Measurements from ENCODE around the gene FAM184A. TPM values are rescaled to one million over a fixed set of nuclear protein-coding genes. Genes with fewer than 3 reads are reported as not detected.
"Not testable (repeated sequence)": the region's sequence is repeated elsewhere in the genome, so short reads cannot be mapped to it uniquely, and the experiment has no call there.

FAM184A gene
- total RNA-seq, 2 experiments from 2014 or later = 7.4 to 8.3 TPM

- DNase-seq, H3K27me3 Mint-ChIP-seq, CTCF ChIA-PET, H3K4me1 Mint-ChIP-seq, H3K27ac Mint-ChIP-seq, H3K4me3 Mint-ChIP-seq, POLR2A ChIA-PET, H3K9me3 Mint-ChIP-seq: not testable (repeated sequence)
- peaks cover 16% of the 10 kb centered on the region for H3K36me3 Mint-ChIP-seq (ENCODE audit: low read depth)
These were observed 63.3 kb downstream of the FAM184A start for GRCh38 chr6:119015165-119015564.

DNA sequence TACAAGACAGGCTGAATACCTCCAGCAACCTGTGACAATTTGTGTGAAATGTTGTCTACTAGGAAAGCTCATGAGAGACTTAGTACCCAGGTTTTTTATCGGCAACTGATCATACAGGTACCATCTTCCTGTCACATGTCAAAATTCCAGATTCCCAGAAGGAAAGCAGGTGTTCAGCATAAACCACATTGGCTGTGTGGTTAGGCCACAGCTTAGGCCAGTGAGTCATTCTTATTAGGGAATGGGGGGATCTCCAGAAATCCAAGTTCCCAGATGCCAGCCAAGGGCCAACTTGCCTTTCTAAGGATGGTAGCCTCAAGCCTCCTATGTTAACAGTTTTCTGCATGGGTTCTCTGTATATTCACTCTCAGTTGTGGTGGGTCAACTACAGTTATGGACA lies 65.9 kb downstream of the FAM184A start:
- Mint-ChIP-seq H3K4me1 (no peaks in the 10 kb centered on the region), H3K36me3 (ENCODE audit: low read depth) (peaks cover 25% of the 10 kb centered on the region), H3K27me3 (no peaks in the 10 kb centered on the region), H3K9me3 (peaks cover 5% of the 10 kb centered on the region), H3K27ac (no peak overlapping the region), H3K4me3 (no peak overlapping the region)
- ChIA-PET CTCF (interaction anchor here (1.1 kb wide), 1 partner anchor 12 kb away, joined by 3 read pairs; no protein-coding TSS in a partner anchor), POLR2A (no interaction called here)
- DNase-seq = no peak

DNA sequence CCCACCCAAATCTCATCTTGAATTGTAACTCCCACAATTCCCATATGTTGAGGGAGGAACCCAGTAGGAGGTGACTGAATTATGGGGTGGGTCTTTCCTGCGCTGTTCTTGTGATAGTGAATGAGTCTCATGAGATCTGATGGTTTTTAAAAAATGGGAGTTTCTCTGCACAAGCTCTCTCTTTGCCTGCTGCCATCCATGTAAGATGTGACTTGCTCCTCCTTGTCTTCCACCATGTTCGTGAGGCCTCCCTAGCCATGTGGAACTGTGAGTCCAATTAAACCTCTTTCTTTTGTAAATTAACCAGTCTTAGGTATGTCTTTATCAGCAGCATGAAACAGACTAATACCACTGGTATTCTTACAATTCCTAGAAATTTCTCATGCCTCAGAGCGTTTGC lies 69.2 kb downstream of the FAM184A start:
- H3K27ac Mint-ChIP-seq, H3K27me3 Mint-ChIP-seq, POLR2A ChIA-PET, H3K4me3 Mint-ChIP-seq, H3K9me3 Mint-ChIP-seq, H3K4me1 Mint-ChIP-seq, DNase-seq: not testable (repeated sequence)
- CTCF ChIA-PET = interaction anchor here (0.6 kb wide), 1 partner anchor 172 kb away, joined by 3 read pairs; no protein-coding TSS in a partner anchor
- H3K36me3 Mint-ChIP-seq (ENCODE audit: low read depth) = peaks cover 14% of the 10 kb centered on the region

GRCh38 chr6:119006974-119007373 lies 71.5 kb downstream of the FAM184A start:
- no peak for DNase-seq
- Mint-ChIP-seq H3K27ac (no peak overlapping the region), H3K27me3 (no peaks in the 10 kb centered on the region), H3K4me3 (no peak overlapping the region), H3K36me3 (ENCODE audit: low read depth) (peaks cover 14% of the 10 kb centered on the region), H3K9me3 (peaks cover 5% of the 10 kb centered on the region), H3K4me1 (no peaks in the 10 kb centered on the region)
- CTCF ChIA-PET = no interaction called here
- POLR2A ChIA-PET = no interaction called here

GRCh38 chr6:119002069-119002468 lies 76.4 kb downstream of the FAM184A start:
- Mint-ChIP-seq H3K27me3 (no peaks in the 10 kb centered on the region), H3K4me1 (peaks cover 5% of the 10 kb centered on the region), H3K9me3 (no peaks in the 10 kb centered on the region), H3K4me3 (no peak overlapping the region), H3K36me3 (ENCODE audit: low read depth) (peaks cover 8% of the 10 kb centered on the region), H3K27ac (no peak overlapping the region)
- ChIA-PET CTCF (no interaction called here), POLR2A (no interaction called here)
- DNase-seq = no peak

- Mint-ChIP-seq H3K36me3 (ENCODE audit: low read depth) (peaks cover 8% of the 10 kb centered on the region), H3K27me3 (no peaks in the 10 kb centered on the region), H3K27ac (no peak overlapping the region), H3K9me3 (no peaks in the 10 kb centered on the region), H3K4me3 (no peak overlapping the region), H3K4me1 (peaks cover 6% of the 10 kb centered on the region)
- ChIA-PET CTCF (interaction anchor here (1.7 kb wide), 1 partner anchor 12 kb away, joined by 4 read pairs; no protein-coding TSS in a partner anchor), POLR2A (no interaction called here)
- DNase-seq = no peak
These were observed 78.9 kb downstream of the FAM184A start for GRCh38 chr6:118999494-119000040.

GRCh38 chr6:118997426-118997825 lies 81.0 kb downstream of the FAM184A start:
- H3K27ac Mint-ChIP-seq = not testable (repeated sequence)
- CTCF ChIA-PET = interaction anchor here (0.6 to 0.7 kb wide), 2 partner anchors 228 to 946 kb away, joined by 3 read pairs; no protein-coding TSS in a partner anchor

DNA sequence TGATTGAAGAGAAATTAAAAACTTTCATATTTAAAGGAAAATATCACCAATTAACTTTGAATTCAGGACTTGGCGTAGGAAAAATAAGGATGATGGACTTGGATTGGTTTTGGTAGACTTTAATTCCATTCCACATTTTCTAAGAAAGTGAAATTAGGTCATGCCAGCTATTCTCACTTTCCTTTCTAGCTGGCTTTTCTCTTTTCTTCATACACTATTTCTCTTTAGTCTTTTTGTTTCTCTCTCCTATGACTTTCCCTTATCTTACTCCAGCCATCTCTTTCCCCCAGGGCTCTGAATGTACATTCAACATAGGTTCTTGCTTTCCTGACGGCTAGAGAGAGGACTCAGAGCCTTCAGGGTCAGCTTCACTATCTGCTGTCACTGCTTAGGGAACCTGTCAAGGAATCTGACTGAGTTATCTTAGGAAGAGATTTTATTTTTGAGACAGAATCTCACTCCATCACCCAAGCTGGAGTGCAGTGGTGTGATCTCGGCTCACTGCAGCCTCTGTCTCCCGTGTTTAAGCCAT lies 82.1 kb downstream of the FAM184A start:
- peaks cover 8% of the 10 kb centered on the region for H3K36me3 Mint-ChIP-seq (ENCODE audit: low read depth)
- peaks cover 6% of the 10 kb centered on the region for H3K4me1 Mint-ChIP-seq
- H3K27me3 Mint-ChIP-seq = no peaks in the 10 kb centered on the region
- POLR2A ChIA-PET = no interaction called here
- H3K27ac Mint-ChIP-seq = no peak overlapping the region
- H3K9me3 Mint-ChIP-seq = no peaks in the 10 kb centered on the region
- CTCF ChIA-PET = no interaction called here
- no peak for DNase-seq
- no peak overlapping the region for H3K4me3 Mint-ChIP-seq

More at GRCh38 chr6:118997426-118997825, 81.0 kb downstream of the FAM184A start:
- H3K4me3 Mint-ChIP-seq; H3K4me1 Mint-ChIP-seq; H3K9me3 Mint-ChIP-seq; H3K36me3 Mint-ChIP-seq (ENCODE audit: low read depth); DNase-seq; H3K27me3 Mint-ChIP-seq: not testable (repeated sequence)
- POLR2A ChIA-PET = interaction anchor here (0.6 kb wide), 1 partner anchor 317 kb away, joined by 7 read pairs; no protein-coding TSS in a partner anchor

GRCh38 chr6:118993803-118994251 lies 84.6 kb downstream of the FAM184A start:
- H3K9me3 Mint-ChIP-seq = no peaks in the 10 kb centered on the region
- ChIA-PET CTCF (no interaction called here), POLR2A (interaction anchor here (0.6 kb wide), 1 partner anchor 197 kb away, joined by 3 read pairs; no protein-coding TSS in a partner anchor)
- no peak overlapping the region for H3K4me3 Mint-ChIP-seq
- no peak overlapping the region for H3K27ac Mint-ChIP-seq
- H3K27me3 Mint-ChIP-seq = no peaks in the 10 kb centered on the region
- no peak for DNase-seq
- peaks cover 4% of the 10 kb centered on the region for H3K36me3 Mint-ChIP-seq (ENCODE audit: low read depth)
- peaks cover 6% of the 10 kb centered on the region for H3K4me1 Mint-ChIP-seq

DNA sequence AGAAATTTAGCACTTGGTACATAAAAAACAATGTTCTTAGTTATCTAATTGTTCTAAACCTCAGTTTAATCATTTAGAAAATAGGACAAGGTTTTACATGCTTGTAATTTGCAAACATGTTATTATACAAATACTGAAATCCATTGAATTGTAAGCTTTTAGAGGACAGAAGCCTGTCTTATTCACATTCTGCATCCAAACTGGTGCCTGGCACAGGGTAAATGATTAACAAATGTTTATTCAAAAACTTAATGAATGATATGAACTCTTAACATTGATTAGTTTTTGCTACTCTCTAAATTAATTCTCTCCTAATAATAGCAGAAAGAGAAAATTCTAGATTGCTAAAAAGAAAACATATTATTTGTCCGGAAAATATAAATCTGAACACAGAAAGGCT lies 85.1 kb downstream of the FAM184A start:
- Mint-ChIP-seq H3K27me3 (no peaks in the 10 kb centered on the region), H3K9me3 (no peaks in the 10 kb centered on the region), H3K27ac (no peak overlapping the region), H3K4me1 (peaks cover 6% of the 10 kb centered on the region), H3K4me3 (no peak overlapping the region), H3K36me3 (ENCODE audit: low read depth) (peaks cover 2% of the 10 kb centered on the region)
- ChIA-PET CTCF (no interaction called here), POLR2A (no interaction called here)
- DNase-seq = no peak

- Mint-ChIP-seq H3K36me3 (ENCODE audit: low read depth) (no peaks in the 10 kb centered on the region), H3K27ac (no peak overlapping the region), H3K27me3 (no peaks in the 10 kb centered on the region), H3K4me3 (no peak overlapping the region), H3K9me3 (no peaks in the 10 kb centered on the region), H3K4me1 (peaks cover 1% of the 10 kb centered on the region)
- ChIA-PET CTCF (interaction anchor here (0.7 to 1.0 kb wide), 2 partner anchors 27 to 32 kb away, joined by 3 read pairs; no protein-coding TSS in a partner anchor), POLR2A (no interaction called here)
- no peak for DNase-seq
These were observed 86.2 kb downstream of the FAM184A start for GRCh38 chr6:118992186-118992795.

DNA sequence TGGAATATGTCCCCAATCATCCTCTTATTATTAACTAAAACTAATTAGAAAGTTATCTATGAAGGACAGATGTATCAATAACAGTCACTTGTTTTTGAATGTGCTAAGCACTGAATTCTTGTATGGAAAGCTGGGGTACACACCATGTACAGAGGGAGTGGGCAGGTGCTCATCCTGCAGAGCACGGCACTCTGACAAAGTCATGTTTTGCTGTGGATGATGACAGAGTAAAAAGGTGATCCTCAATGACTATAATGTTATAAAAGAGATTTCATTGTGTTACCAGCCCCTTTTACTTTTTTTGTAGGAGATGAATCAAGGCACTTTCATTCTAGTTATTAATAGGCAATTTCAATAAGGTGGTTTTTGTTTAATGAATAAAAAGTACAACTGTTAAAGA lies 92.2 kb downstream of the FAM184A start:
- CTCF ChIA-PET = interaction anchor here (0.7 kb wide), 1 partner anchor 104 kb away, joined by 3 read pairs; no protein-coding TSS in a partner anchor
- POLR2A ChIA-PET = no interaction called here
- H3K9me3 Mint-ChIP-seq = no peaks in the 10 kb centered on the region
- H3K4me3 Mint-ChIP-seq = no peak overlapping the region
- peaks cover 5% of the 10 kb centered on the region for H3K4me1 Mint-ChIP-seq
- H3K27me3 Mint-ChIP-seq = no peaks in the 10 kb centered on the region
- no peaks in the 10 kb centered on the region for H3K36me3 Mint-ChIP-seq (ENCODE audit: low read depth)
- no peak overlapping the region for H3K27ac Mint-ChIP-seq
- DNase-seq = no peak

DNA sequence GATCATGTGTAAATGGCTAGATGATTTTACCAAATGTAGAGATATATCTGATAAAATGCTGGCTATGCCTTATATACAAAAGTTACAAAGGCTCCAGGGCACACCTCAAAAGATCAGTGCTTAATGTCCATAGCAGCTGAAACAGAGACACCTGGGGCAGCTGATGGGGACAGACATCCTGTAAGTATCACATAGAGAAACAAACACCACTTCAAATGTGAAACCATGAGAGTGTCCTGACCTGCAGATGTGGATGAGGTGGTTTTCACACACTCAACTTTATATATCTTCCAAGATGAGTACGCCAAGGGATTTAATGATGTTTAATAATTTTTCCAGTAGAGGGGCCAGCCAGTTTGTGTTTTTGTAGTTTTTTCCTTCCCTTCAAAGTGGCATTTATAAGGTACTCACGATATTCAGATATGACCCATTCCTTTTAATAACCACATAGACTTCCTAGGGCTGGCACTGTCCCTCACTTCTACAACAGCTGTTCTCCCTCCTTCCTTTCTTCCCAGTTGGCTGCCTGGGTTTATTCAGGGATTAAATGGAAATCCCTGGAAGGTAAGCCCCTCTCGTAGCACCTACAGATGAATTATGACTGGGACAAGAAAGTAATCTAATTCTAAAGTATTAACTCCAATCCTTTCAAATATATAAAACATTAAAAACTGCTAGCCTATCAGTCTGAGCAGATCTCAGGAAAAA lies 93.2 kb downstream of the FAM184A start:
- CTCF ChIA-PET = no interaction called here
- POLR2A ChIA-PET = no interaction called here
- Mint-ChIP-seq H3K4me3 (no peak overlapping the region), H3K27ac (no peak overlapping the region), H3K27me3 (no peaks in the 10 kb centered on the region), H3K36me3 (ENCODE audit: low read depth) (no peaks in the 10 kb centered on the region), H3K9me3 (no peaks in the 10 kb centered on the region), H3K4me1 (peaks cover 5% of the 10 kb centered on the region)
- no peak for DNase-seq

All from activated CD4-positive, alpha-beta T cell treated with anti-CD3 and anti-CD28 coated beads, Interleukin-2, amount 10 ng/mL, durations not matched to agents 7 days and 5 days (primary cell).